ENCODE measurements around the gene TLL1.

DNA sequence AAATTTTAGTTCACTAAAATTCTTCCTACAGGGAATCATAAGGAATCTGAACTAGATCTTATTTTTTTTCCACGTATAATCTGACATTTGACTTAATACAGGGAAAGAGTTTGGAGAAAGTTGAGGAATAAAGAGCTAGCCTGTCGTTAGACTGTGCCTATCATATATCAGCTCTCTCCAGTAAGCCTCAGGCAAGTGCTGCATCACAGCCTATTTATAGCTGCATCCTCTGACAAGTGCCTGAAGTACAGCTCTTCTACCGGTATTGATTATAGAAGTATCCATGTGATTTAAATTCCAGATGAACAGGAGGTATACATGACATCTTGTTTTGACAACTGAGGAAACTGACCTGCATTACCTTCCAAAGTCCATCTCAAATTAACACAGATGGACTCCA is 248.9 kb downstream of the TLL1 start:
- TF ChIP-seq, protein P1, sequence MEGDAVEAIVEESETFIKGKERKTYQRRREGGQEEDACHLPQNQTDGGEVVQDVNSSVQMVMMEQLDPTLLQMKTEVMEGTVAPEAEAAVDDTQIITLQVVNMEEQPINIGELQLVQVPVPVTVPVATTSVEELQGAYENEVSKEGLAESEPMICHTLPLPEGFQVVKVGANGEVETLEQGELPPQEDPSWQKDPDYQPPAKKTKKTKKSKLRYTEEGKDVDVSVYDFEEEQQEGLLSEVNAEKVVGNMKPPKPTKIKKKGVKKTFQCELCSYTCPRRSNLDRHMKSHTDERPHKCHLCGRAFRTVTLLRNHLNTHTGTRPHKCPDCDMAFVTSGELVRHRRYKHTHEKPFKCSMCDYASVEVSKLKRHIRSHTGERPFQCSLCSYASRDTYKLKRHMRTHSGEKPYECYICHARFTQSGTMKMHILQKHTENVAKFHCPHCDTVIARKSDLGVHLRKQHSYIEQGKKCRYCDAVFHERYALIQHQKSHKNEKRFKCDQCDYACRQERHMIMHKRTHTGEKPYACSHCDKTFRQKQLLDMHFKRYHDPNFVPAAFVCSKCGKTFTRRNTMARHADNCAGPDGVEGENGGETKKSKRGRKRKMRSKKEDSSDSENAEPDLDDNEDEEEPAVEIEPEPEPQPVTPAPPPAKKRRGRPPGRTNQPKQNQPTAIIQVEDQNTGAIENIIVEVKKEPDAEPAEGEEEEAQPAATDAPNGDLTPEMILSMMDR (IDR thresholded peaks at IDR 0.05; ENCODE audit: low read depth, low read length): no peak
- no peak for TF ChIP-seq EZH2phosphoT487 (IDR thresholded peaks at IDR 0.05; ENCODE audit: low read depth)
